ENCODE data around the gene TMEM14A. TPM values are rescaled to one million over a fixed set of nuclear protein-coding genes. Genes with fewer than 3 reads are reported as not detected.

The TMEM14A gene
- total and polyA plus RNA-seq, 9 of the 15 experiments (the other 6 are each of a cell fraction or from before 2014, with no cell fraction given) = 3.5 to 43.3 (median 8.5) TPM

- TF ChIP-seq BRD9 (IDR thresholded peaks at IDR 0.05; ENCODE audit: low read depth, partially characterized antibody) (no peak), ZC3H4 (CRISPR knock-in tag; IDR thresholded peaks at IDR 0.05; ENCODE audit: borderline replicate concordance) (no peak), NELFE (IDR thresholded peaks at IDR 0.05; ENCODE audit: insufficient read depth, insufficient read length) (no peak), MTA1 (IDR thresholded peaks at IDR 0.05; ENCODE audit: borderline replicate concordance) (peak; percentile 66; the same call in 1 of the 2 replicates), ZNF232 (CRISPR knock-in tag; IDR thresholded peaks at IDR 0.05) (no peak), ZNF408 (CRISPR knock-in tag; IDR thresholded peaks at IDR 0.05; ENCODE audit: low read depth) (no peak), MAFK (IDR thresholded peaks at IDR 0.05; ENCODE audit: low read length) (0 out of 2 replicates have a peak, but pooled peaks have one; percentile 16), NFE2 (IDR thresholded peaks at IDR 0.05; ENCODE audit: low read depth) (peak; percentile 28; the same call in 1 of the 2 replicates), TFAM (CRISPR knock-in tag; conservative IDR thresholded peaks at IDR 0.05) (no peak), RCOR1 (IDR thresholded peaks at IDR 0.05; ENCODE audit: borderline replicate concordance in 1 of 2, low read depth in 2 of 2, low read length in 2 of 2) (peak in 1 of 2 experiments; percentile 42; a peak in 1 of 4 replicates), RFX5 (IDR thresholded peaks at IDR 0.05; ENCODE audit: low read depth, low read length) (no peak), CBFA2T3 (IDR thresholded peaks at IDR 0.05) (peak; percentile 23; the same call in 1 of the 2 replicates), ZFP30 (CRISPR knock-in tag; IDR thresholded peaks at IDR 0.05; ENCODE audit: borderline replicate concordance) (no peak), FOSL1 (tag; conservative IDR thresholded peaks at IDR 0.05) (peak; percentile 48), GTF3C2 (IDR thresholded peaks at IDR 0.05; ENCODE audit: borderline replicate concordance, extremely low read depth, insufficient read length) (no peak), POLR2AphosphoS5 (IDR thresholded peaks at IDR 0.05; ENCODE audit: control insufficient read depth, insufficient read depth, low read depth, low read length) (no peak), CBX5 (IDR thresholded peaks at IDR 0.05; ENCODE audit: borderline replicate concordance, low read depth) (no peak), CREB3L1 (IDR thresholded peaks at IDR 0.05; ENCODE audit: borderline replicate concordance, low read depth) (no peak), NR4A1 (CRISPR knock-in tag; IDR thresholded peaks at IDR 0.05) (no peak), NR4A1 (tag; IDR thresholded peaks at IDR 0.05) (no peak)
- TF ChIP-seq, protein P1, sequence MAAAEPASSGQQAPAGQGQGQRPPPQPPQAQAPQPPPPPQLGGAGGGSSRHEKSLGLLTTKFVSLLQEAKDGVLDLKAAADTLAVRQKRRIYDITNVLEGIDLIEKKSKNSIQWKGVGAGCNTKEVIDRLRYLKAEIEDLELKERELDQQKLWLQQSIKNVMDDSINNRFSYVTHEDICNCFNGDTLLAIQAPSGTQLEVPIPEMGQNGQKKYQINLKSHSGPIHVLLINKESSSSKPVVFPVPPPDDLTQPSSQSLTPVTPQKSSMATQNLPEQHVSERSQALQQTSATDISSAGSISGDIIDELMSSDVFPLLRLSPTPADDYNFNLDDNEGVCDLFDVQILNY (CRISPR knock-in tag; IDR thresholded peaks at IDR 0.05) = no peak
- TF ChIP-seq, protein P2, sequence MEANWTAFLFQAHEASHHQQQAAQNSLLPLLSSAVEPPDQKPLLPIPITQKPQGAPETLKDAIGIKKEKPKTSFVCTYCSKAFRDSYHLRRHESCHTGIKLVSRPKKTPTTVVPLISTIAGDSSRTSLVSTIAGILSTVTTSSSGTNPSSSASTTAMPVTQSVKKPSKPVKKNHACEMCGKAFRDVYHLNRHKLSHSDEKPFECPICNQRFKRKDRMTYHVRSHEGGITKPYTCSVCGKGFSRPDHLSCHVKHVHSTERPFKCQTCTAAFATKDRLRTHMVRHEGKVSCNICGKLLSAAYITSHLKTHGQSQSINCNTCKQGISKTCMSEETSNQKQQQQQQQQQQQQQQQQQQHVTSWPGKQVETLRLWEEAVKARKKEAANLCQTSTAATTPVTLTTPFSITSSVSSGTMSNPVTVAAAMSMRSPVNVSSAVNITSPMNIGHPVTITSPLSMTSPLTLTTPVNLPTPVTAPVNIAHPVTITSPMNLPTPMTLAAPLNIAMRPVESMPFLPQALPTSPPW (CRISPR knock-in tag; IDR thresholded peaks at IDR 0.05) = no peak
- TF ChIP-seq, protein P3, sequence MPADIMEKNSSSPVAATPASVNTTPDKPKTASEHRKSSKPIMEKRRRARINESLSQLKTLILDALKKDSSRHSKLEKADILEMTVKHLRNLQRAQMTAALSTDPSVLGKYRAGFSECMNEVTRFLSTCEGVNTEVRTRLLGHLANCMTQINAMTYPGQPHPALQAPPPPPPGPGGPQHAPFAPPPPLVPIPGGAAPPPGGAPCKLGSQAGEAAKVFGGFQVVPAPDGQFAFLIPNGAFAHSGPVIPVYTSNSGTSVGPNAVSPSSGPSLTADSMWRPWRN (IDR thresholded peaks at IDR 0.05; ENCODE audit: low read depth) = 0 out of 2 replicates have a peak, but pooled peaks have one; percentile 22
Observed at GRCh38 chr6:52641826-52642225, 29.1 kb upstream of the TMEM14A start (continued).

Measured in K562 (cell line).